Activated naive CD4-positive, alpha-beta T cell treated with anti-CD3 and anti-CD28 coated beads, Interleukin-2, amount 10 ng/mL, durations not matched to agents 7 days and 5 days (primary cell): ENCODE data around the gene TPSD1.
"Not testable (repeated sequence)": the region's sequence is repeated elsewhere in the genome, so short reads cannot be mapped to it uniquely, and the experiment has no call there.

Source experiments
- CTCF ChIA-PET: fragments of 350-600 bp; sonication (Branson Sonifier 250); formaldehyde crosslinking; loops from one replicate; lab custom pipeline; 2021; ENCODE audit warnings: antibody characterized with exemption; lab: Charles Lee
- DNase-seq: peaks from one replicate; pipeline ENCODE4 v3.0.0-alpha.2; 2020
- H3K27ac Mint-ChIP-seq: one replicate; pipeline ENCODE4 v1.8.0; 2021; ENCODE audit warnings: mild to moderate bottlenecking, moderate library complexity, mixed read lengths
- H3K27me3 Mint-ChIP-seq: one replicate; pipeline ENCODE4 v1.8.0; 2021; ENCODE audit warnings: mild to moderate bottlenecking, mixed read lengths
- H3K36me3 Mint-ChIP-seq: one replicate; pipeline ENCODE4 v1.8.0; 2021; ENCODE audit warnings: mixed read lengths
- H3K4me1 Mint-ChIP-seq: one replicate; pipeline ENCODE4 v1.8.0; 2021; ENCODE audit warnings: mixed read lengths
- H3K4me3 Mint-ChIP-seq: one replicate; pipeline ENCODE4 v1.8.0; 2021; ENCODE audit warnings: mild to moderate bottlenecking, moderate library complexity, mixed read lengths
- H3K9me3 Mint-ChIP-seq: one replicate; pipeline ENCODE4 v1.8.0; 2021; ENCODE audit warnings: mixed read lengths

Gene TPSD1

GRCh38 chr16:1259760-1260068, 3.8 kb downstream of the TPSD1 start:
- DNase-seq: no peak
- CTCF ChIA-PET: no interaction called here
- Mint-ChIP-seq H3K4me3 (no peak overlapping the region), H3K36me3 (no peaks in the 10 kb centered on the region), H3K27ac (no peak overlapping the region), H3K4me1 (peaks cover 5% of the 10 kb centered on the region), H3K27me3 (peaks cover 48% of the 10 kb centered on the region), H3K9me3 (peaks cover 5% of the 10 kb centered on the region)

GRCh38 chr16:1260101-1260680, 4.3 kb downstream of the TPSD1 start:
- Mint-ChIP-seq H3K36me3 (no peaks in the 10 kb centered on the region), H3K4me3 (no peak overlapping the region), H3K4me1 (peaks cover 5% of the 10 kb centered on the region), H3K27ac (no peak overlapping the region), H3K27me3 (peaks cover 48% of the 10 kb centered on the region), H3K9me3 (peaks cover 9% of the 10 kb centered on the region)
- CTCF ChIA-PET: no interaction called here
- DNase-seq: no peak

DNA sequence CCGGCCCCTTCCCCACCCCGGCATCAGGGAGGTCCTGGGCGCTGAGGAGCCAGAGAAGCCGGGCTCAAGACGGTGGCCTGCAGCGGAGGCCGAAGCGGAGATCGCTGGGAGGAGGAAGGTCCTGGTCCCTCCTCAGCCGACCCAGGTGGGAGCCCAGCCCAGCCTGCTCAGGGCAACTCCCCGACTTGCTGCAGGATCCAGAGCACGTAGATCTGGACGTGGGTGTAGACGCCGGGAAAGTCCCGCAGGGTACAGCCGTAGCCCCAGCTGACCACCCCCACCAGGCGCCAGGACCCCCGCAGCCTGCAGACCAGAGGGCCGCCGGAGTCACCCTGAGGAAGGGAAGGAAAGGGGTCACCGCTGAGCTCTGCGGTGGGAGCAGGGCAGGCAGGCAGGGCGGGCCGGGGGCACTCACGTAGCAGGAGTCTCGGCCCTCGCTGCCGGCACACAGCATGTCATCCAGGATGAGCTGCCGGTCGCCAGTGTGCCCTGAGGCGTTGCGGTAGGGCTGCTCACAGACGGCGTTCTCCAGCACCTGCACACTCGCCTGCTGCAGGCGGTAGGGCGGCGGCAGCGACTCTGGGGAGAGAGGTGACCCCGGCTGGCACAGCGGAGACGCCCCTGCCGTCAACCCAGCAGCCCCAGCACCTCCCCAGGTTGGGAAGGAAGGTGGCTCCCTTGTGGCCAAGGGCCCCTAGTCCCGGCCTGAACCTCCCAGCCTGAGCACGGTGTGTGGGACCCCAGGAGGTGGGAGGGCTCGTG, 5.4 kb downstream of the TPSD1 start:
- H3K4me3 Mint-ChIP-seq: no peak overlapping the region

GRCh38 chr16:1262210-1262845, 6.5 kb downstream of the TPSD1 start:
- H3K27ac Mint-ChIP-seq: no peak overlapping the region
- DNase-seq: no peak
- peaks cover 51% of the 10 kb centered on the region for H3K27me3 Mint-ChIP-seq
- H3K36me3 Mint-ChIP-seq: no peaks in the 10 kb centered on the region
- CTCF ChIA-PET: no interaction called here
- peaks cover 11% of the 10 kb centered on the region for H3K9me3 Mint-ChIP-seq
- H3K4me1 Mint-ChIP-seq: peaks cover 5% of the 10 kb centered on the region
- no peak overlapping the region for H3K4me3 Mint-ChIP-seq

More for the DNA sequence above, 5.4 kb downstream of the TPSD1 start:
- Mint-ChIP-seq H3K9me3 (peaks cover 11% of the 10 kb centered on the region), H3K4me1 (peaks cover 5% of the 10 kb centered on the region), H3K27me3 (peaks cover 48% of the 10 kb centered on the region), H3K27ac (no peak overlapping the region), H3K36me3 (no peaks in the 10 kb centered on the region)
- no peak for DNase-seq
- CTCF ChIA-PET: no interaction called here

GRCh38 chr16:1262846-1263221, 7.0 kb downstream of the TPSD1 start:
- H3K9me3 Mint-ChIP-seq: peaks cover 11% of the 10 kb centered on the region
- CTCF ChIA-PET: no interaction called here
- H3K4me3 Mint-ChIP-seq: no peak overlapping the region
- no peaks in the 10 kb centered on the region for H3K36me3 Mint-ChIP-seq
- no peak for DNase-seq
- H3K4me1 Mint-ChIP-seq: peaks cover 5% of the 10 kb centered on the region
- H3K27ac Mint-ChIP-seq: no peak overlapping the region
- H3K27me3 Mint-ChIP-seq: peaks cover 51% of the 10 kb centered on the region

- Mint-ChIP-seq H3K4me3 (no peak overlapping the region), H3K36me3 (no peaks in the 10 kb centered on the region), H3K27me3 (peaks cover 50% of the 10 kb centered on the region), H3K9me3 (peaks cover 11% of the 10 kb centered on the region), H3K27ac (no peak overlapping the region), H3K4me1 (peaks cover 5% of the 10 kb centered on the region)
- DNase-seq: no peak
- CTCF ChIA-PET: no interaction called here
Measured at GRCh38 chr16:1263591-1264344, 7.9 kb downstream of the TPSD1 start.

DNA sequence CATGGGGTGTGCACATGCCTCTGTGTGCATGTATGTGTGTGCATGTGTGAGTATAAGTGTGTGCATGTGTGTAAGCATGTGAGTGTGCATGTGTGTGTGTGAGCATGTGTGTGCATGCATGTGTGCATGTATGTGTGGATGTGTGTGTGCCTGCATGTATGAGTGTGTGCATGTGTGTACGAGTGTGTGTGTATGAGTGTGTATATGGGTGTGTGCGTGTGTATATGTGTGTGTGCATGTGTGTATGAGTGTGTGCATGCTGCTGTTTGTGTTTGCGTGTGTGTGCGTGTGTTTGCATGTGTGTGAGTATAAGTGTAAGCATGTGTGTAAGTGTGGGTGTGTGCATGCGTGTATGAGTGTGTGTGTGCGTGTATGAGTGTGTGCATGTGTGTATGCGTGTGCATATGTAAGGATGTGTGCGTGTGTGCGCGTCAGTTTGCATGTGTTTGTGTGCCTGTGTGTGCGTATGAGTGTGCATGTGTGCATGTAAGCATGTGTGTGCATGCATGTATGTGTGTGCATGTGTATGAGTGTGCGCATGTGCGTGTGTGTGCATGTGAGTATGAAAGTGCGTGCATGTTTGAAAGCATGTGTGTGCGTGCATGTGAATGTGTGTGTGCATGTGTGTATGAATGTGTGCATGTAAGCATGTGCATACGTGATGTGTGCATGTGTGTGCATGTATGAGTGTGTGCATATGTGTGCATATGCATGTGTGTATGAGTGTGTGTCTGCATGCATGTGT, 8.6 kb downstream of the TPSD1 start:
- H3K27me3 Mint-ChIP-seq: peaks cover 46% of the 10 kb centered on the region
- no peaks in the 10 kb centered on the region for H3K4me1 Mint-ChIP-seq
- CTCF ChIA-PET: no interaction called here
- no peak for DNase-seq
- H3K9me3 Mint-ChIP-seq: peaks cover 11% of the 10 kb centered on the region
- no peak overlapping the region for H3K27ac Mint-ChIP-seq
- H3K36me3 Mint-ChIP-seq: no peaks in the 10 kb centered on the region
- H3K4me3 Mint-ChIP-seq: no peak overlapping the region

DNA sequence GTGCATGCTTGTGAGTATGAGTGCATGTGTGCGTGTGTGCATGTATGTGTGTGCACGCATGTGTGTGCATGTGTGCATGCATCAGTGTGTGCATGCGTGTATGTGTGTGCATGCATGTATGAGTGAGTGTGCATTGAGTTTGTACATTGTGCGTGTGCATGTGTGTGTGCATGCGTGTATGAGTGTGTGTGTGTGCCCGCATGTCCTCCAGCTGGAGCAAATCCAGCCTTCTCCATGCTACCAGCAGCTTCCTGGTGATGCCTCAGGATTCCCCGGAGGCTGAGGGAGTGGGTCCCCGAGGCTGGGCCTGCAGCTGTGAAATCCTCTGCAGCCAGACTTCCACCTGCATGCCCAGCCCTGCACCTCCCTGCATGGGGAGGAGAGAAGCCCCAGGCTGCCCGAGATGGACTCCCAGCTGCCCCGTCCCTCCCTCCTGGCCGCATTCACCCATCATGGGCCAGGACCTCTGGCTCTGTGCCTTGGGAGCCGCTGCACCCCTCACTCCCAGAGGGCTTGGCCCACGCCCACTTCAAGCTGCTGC, 9.3 kb downstream of the TPSD1 start:
- no peaks in the 10 kb centered on the region for H3K36me3 Mint-ChIP-seq
- H3K4me1 Mint-ChIP-seq: no peaks in the 10 kb centered on the region
- peaks cover 11% of the 10 kb centered on the region for H3K9me3 Mint-ChIP-seq
- peaks cover 40% of the 10 kb centered on the region for H3K27me3 Mint-ChIP-seq
- no peak overlapping the region for H3K27ac Mint-ChIP-seq
- CTCF ChIA-PET: no interaction called here
- DNase-seq: no peak
- no peak overlapping the region for H3K4me3 Mint-ChIP-seq

- DNase-seq: no peak
- no peak overlapping the region for H3K27ac Mint-ChIP-seq
- H3K4me1 Mint-ChIP-seq: no peaks in the 10 kb centered on the region
- CTCF ChIA-PET: no interaction called here
- no peak overlapping the region for H3K4me3 Mint-ChIP-seq
- peaks cover 11% of the 10 kb centered on the region for H3K9me3 Mint-ChIP-seq
- H3K36me3 Mint-ChIP-seq: no peaks in the 10 kb centered on the region
- H3K27me3 Mint-ChIP-seq: peaks cover 33% of the 10 kb centered on the region
Measured at GRCh38 chr16:1265826-1266225, 10.0 kb downstream of the TPSD1 start.

- H3K36me3 Mint-ChIP-seq, H3K27ac Mint-ChIP-seq, H3K4me3 Mint-ChIP-seq, H3K9me3 Mint-ChIP-seq, H3K4me1 Mint-ChIP-seq, CTCF ChIA-PET, DNase-seq: not testable (repeated sequence)
- H3K27me3 Mint-ChIP-seq: peaks cover 11% of the 10 kb centered on the region
Measured at GRCh38 chr16:1269418-1269817, 13.5 kb downstream of the TPSD1 start.

GRCh38 chr16:1271380-1271723, 15.5 kb downstream of the TPSD1 start:
- Mint-ChIP-seq H3K27me3 (peaks cover 15% of the 10 kb centered on the region), H3K4me1 (no peaks in the 10 kb centered on the region), H3K36me3 (no peaks in the 10 kb centered on the region), H3K9me3 (no peaks in the 10 kb centered on the region), H3K4me3 (no peak overlapping the region), H3K27ac (no peak overlapping the region)
- CTCF ChIA-PET: no interaction called here
- no peak for DNase-seq

DNA sequence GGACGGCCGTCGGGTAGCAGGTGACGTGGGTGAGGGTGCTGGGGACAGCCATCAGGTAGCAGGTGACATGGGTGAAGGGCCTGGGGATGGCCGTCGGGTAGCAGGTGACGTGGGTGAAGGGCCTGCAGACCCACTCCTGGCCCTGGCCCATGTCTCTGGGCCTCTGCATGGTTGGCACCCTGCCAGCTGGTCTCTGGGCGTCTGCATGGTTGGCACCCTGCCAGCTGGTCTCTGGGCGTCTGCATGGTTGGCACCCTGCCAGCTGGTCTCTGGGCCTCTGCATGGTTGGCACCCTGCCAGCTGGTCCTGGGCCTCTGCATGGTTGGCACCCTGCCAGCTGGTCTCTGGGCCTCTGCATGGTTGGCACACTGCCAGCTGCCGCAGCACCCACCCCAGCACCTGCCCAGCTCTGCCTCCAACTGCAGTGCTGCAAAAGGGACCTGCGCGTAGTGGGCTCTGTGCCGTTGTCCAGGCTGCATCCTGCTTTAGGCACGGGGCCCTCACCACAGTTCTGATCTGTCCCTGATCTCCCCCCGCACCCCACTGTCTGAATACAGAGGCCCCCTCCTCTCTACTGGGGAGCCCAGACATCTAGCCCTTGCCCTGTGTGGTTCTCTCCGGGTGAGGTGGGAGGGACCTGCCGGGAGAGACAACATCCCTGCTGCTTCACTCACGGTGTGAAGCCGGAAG, 16.0 kb downstream of the TPSD1 start:
- H3K9me3 Mint-ChIP-seq, H3K27ac Mint-ChIP-seq, H3K4me1 Mint-ChIP-seq, CTCF ChIA-PET, H3K36me3 Mint-ChIP-seq, H3K4me3 Mint-ChIP-seq, DNase-seq: not testable (repeated sequence)
- H3K27me3 Mint-ChIP-seq: peaks cover 13% of the 10 kb centered on the region

DNA sequence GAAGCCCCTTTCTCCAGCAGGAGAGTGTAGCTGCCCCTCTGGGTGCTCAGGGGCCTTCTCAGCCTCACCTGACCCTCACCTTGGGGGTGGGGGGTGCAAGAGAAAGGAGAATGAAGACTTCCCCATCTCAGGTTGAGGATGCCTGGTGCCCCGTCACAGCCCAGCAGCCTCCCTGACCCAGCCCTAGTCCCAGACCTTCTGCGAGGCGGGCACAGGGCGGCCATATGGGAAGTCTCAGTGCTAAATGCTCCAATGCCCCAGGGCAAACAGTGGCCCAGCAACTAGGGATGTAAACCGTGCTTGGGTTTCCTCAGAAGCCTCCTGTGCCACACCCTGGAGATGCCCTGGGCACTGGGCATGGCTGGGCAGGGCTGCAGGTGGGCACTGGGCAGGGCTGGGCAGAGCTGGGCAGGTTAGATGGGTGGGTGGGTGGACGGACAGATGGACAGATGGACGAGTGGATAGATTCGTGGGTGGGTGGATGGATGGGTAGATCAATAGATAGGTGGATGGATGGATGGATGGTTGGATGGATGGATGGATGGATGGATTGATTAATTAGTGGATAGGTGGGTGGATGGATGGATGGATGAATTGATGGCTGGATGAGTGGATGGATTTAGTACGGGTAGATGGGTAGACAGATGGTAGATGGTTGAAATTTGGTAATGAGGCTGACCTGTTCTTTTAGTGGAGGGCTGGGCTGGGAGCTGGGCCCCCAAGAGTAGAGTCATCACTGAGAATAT, 16.8 kb downstream of the TPSD1 start:
- no peak overlapping the region for H3K27ac Mint-ChIP-seq
- CTCF ChIA-PET: no interaction called here
- no peaks in the 10 kb centered on the region for H3K9me3 Mint-ChIP-seq
- H3K4me3 Mint-ChIP-seq: no peak overlapping the region
- H3K4me1 Mint-ChIP-seq: no peaks in the 10 kb centered on the region
- no peak for DNase-seq
- H3K36me3 Mint-ChIP-seq: no peaks in the 10 kb centered on the region
- H3K27me3 Mint-ChIP-seq: peaks cover 19% of the 10 kb centered on the region
